ENCODE results near the gene HEMK1.
A peak's percentile ranks its signal among the peaks of the same experiment; 100 is the strongest.

Gene HEMK1

DNA sequence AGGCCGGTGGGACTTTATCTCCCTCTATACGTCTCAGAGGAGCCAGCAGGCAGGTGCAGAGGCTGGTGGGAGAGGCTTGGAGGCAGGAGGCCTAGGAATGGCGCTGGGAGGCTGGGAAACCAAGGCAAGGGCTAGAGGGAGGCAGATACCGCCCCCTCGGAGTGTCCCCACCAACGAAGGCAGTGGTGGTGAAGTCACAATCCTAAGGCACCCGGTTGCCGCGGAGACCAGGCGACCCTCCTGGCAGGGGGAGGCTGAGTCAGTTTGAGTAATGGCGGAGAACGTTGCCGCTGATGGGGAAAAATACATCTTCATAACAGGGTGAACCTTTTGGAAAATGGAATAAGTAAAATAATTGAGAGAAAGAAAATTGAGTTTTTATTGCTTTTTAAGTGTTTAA lies 36.0 kb upstream of the HEMK1 start:
- Histone ChIP-seq H3K9me3 (ENCODE audit: insufficient read depth, low read depth, low read length) (no peaks in the 10 kb centered on the region), H3K4me1 (ENCODE audit: insufficient read depth, low read length) (peaks cover 4% of the 10 kb centered on the region), H3K9ac (ENCODE audit: low read depth, low read length) (no peak overlapping the region), H3K27ac (ENCODE audit: low read length) (no peak overlapping the region), H3K27me3 (ENCODE audit: insufficient read depth, low read length) (peaks cover 39% of the 10 kb centered on the region), H3K4me3 (ENCODE audit: low read length) (no peak overlapping the region), H3K36me3 (ENCODE audit: insufficient read depth, low read depth, low read length) (no peaks in the 10 kb centered on the region)

- Histone ChIP-seq H3K4me3 (ENCODE audit: low read length) (no peak overlapping the region), H3K27ac (ENCODE audit: low read length) (no peak overlapping the region), H3K36me3 (ENCODE audit: insufficient read depth, low read depth, low read length) (no peaks in the 10 kb centered on the region), H3K4me1 (ENCODE audit: insufficient read depth, low read length) (peaks cover 9% of the 10 kb centered on the region), H3K9me3 (ENCODE audit: insufficient read depth, low read depth, low read length) (no peaks in the 10 kb centered on the region), H3K27me3 (ENCODE audit: insufficient read depth, low read length) (peaks cover 33% of the 10 kb centered on the region), H3K9ac (ENCODE audit: low read depth, low read length) (no peak overlapping the region)
Observed at GRCh38 chr3:50533807-50534461, 35.4 kb upstream of the HEMK1 start.

GRCh38 chr3:50534681-50535330 lies 34.5 kb upstream of the HEMK1 start:
- Histone ChIP-seq H3K4me3 (ENCODE audit: low read length) (no peak overlapping the region), H3K27ac (ENCODE audit: low read length) (no peak overlapping the region), H3K27me3 (ENCODE audit: insufficient read depth, low read length) (peaks cover 25% of the 10 kb centered on the region), H3K9ac (ENCODE audit: low read depth, low read length) (no peak overlapping the region), H3K9me3 (ENCODE audit: insufficient read depth, low read depth, low read length) (no peaks in the 10 kb centered on the region), H3K36me3 (ENCODE audit: insufficient read depth, low read depth, low read length) (no peaks in the 10 kb centered on the region), H3K4me1 (ENCODE audit: insufficient read depth, low read length) (peaks cover 13% of the 10 kb centered on the region)

DNA sequence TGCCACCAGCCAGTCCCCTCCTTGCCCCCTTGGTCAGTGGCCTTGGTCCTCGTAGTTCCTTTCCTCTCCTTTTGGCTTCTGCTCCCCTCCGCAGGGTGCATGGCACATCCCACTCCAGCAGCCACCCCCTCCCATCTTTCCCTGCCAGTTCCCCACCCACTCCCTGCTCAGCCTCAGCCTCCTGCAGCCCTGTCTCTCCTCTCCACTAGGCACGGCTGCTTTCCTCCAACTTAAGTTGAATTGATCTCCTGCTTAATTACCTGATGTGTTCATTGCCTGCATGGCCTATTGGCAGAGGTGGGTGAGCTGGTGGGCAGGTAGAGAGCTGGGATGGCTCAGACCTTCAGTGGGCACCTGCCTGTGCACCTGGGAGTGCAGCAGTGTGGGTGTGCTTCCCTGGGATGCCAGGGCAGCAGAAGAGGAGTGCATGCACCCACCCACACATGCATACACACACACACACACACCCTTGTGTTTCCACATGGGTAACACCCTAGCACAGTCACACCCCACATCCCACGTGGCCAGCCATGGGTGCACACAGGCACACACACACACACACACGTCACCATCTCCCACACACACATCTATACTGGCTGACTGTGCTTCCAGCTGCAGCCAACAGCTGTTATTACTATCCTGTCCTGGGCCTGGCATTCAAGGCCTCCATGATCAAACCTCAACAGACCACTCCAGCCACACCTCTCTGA lies 32.7 kb upstream of the HEMK1 start:
- H3K9ac ChIP-seq (ENCODE audit: low read depth, low read length) = no peak overlapping the region
- no peaks in the 10 kb centered on the region for H3K9me3 ChIP-seq (ENCODE audit: insufficient read depth, low read depth, low read length)
- no peak overlapping the region for H3K27ac ChIP-seq (ENCODE audit: low read length)
- no peak overlapping the region for H3K4me3 ChIP-seq (ENCODE audit: low read length)
- peaks cover 14% of the 10 kb centered on the region for H3K27me3 ChIP-seq (ENCODE audit: insufficient read depth, low read length)
- peaks cover 12% of the 10 kb centered on the region for H3K4me1 ChIP-seq (ENCODE audit: insufficient read depth, low read length)
- H3K36me3 ChIP-seq (ENCODE audit: insufficient read depth, low read depth, low read length) = no peaks in the 10 kb centered on the region

- Histone ChIP-seq H3K4me3 (ENCODE audit: low read length) (no peak overlapping the region), H3K9ac (ENCODE audit: low read depth, low read length) (no peak overlapping the region), H3K36me3 (ENCODE audit: insufficient read depth, low read depth, low read length) (no peaks in the 10 kb centered on the region), H3K27me3 (ENCODE audit: insufficient read depth, low read length) (peaks cover 12% of the 10 kb centered on the region; the same call in 1 of the 2 replicates), H3K4me1 (ENCODE audit: insufficient read depth, low read length) (peaks cover 12% of the 10 kb centered on the region; the same call in 1 of the 2 replicates), H3K9me3 (ENCODE audit: insufficient read depth, low read depth, low read length) (no peaks in the 10 kb centered on the region), H3K27ac (ENCODE audit: low read length) (no peak overlapping the region)
Observed at GRCh38 chr3:50537421-50538129, 31.7 kb upstream of the HEMK1 start.

GRCh38 chr3:50539356-50540286 lies 29.7 kb upstream of the HEMK1 start:
- H3K4me3 ChIP-seq (ENCODE audit: low read length) = no peak overlapping the region
- no peaks in the 10 kb centered on the region for H3K9me3 ChIP-seq (ENCODE audit: insufficient read depth, low read depth, low read length)
- peaks cover 12% of the 10 kb centered on the region; the same call in 1 of the 2 replicates for H3K27me3 ChIP-seq (ENCODE audit: insufficient read depth, low read length)
- H3K9ac ChIP-seq (ENCODE audit: low read depth, low read length) = 0 out of 2 replicates have a peak overlapping the region, but pooled peaks have one; percentile 16
- no peak overlapping the region for H3K27ac ChIP-seq (ENCODE audit: low read length)
- H3K36me3 ChIP-seq (ENCODE audit: insufficient read depth, low read depth, low read length) = no peaks in the 10 kb centered on the region
- H3K4me1 ChIP-seq (ENCODE audit: insufficient read depth, low read length) = peaks cover 12% of the 10 kb centered on the region; the same call in 1 of the 2 replicates

- no peak overlapping the region for H3K9ac ChIP-seq (ENCODE audit: low read depth, low read length)
- peaks cover 12% of the 10 kb centered on the region; the same call in 1 of the 2 replicates for H3K4me1 ChIP-seq (ENCODE audit: insufficient read depth, low read length)
- H3K4me3 ChIP-seq (ENCODE audit: low read length) = no peak overlapping the region
- H3K9me3 ChIP-seq (ENCODE audit: insufficient read depth, low read depth, low read length) = no peaks in the 10 kb centered on the region
- no peaks in the 10 kb centered on the region for H3K36me3 ChIP-seq (ENCODE audit: insufficient read depth, low read depth, low read length)
- H3K27me3 ChIP-seq (ENCODE audit: insufficient read depth, low read length) = peaks cover 6% of the 10 kb centered on the region; the same call in 1 of the 2 replicates
- H3K27ac ChIP-seq (ENCODE audit: low read length) = no peak overlapping the region
Observed at GRCh38 chr3:50542177-50543034, 26.9 kb upstream of the HEMK1 start.

GRCh38 chr3:50545781-50546180 lies 23.5 kb upstream of the HEMK1 start:
- Histone ChIP-seq H3K4me1 (ENCODE audit: insufficient read depth, low read length) (no peaks in the 10 kb centered on the region), H3K27ac (ENCODE audit: low read length) (no peak overlapping the region), H3K9ac (ENCODE audit: low read depth, low read length) (no peak overlapping the region), H3K9me3 (ENCODE audit: insufficient read depth, low read depth, low read length) (no peaks in the 10 kb centered on the region), H3K27me3 (ENCODE audit: insufficient read depth, low read length) (no peaks in the 10 kb centered on the region; the same call in 1 of the 2 replicates), H3K4me3 (ENCODE audit: low read length) (no peak overlapping the region), H3K36me3 (ENCODE audit: insufficient read depth, low read depth, low read length) (no peaks in the 10 kb centered on the region)

DNA sequence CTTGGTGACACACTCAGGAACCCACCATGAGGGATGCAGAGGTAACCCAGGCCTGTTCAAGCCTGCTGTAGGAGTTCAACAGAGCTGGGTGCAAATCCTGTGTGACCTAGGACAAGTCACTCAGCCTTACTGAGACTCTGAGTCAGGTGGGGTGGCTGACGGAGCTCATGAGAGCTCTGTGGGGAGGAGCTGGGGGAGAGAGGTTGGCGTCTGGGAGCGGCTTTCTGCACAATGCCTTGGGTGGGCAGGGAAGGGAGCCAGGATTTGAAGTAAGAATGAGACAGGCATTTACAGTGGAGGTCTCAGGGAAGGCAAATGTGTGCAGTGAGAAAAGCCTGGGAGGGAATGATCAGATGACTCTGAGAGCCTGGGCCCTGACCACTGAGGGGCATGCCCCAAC lies 20.1 kb upstream of the HEMK1 start:
- Histone ChIP-seq H3K36me3 (ENCODE audit: insufficient read depth, low read depth, low read length) (no peaks in the 10 kb centered on the region), H3K9ac (ENCODE audit: low read depth, low read length) (no peak overlapping the region), H3K27me3 (ENCODE audit: insufficient read depth, low read length) (no peaks in the 10 kb centered on the region), H3K9me3 (ENCODE audit: insufficient read depth, low read depth, low read length) (no peaks in the 10 kb centered on the region), H3K27ac (ENCODE audit: low read length) (no peak overlapping the region), H3K4me3 (ENCODE audit: low read length) (no peak overlapping the region), H3K4me1 (ENCODE audit: insufficient read depth, low read length) (no peaks in the 10 kb centered on the region)

DNA sequence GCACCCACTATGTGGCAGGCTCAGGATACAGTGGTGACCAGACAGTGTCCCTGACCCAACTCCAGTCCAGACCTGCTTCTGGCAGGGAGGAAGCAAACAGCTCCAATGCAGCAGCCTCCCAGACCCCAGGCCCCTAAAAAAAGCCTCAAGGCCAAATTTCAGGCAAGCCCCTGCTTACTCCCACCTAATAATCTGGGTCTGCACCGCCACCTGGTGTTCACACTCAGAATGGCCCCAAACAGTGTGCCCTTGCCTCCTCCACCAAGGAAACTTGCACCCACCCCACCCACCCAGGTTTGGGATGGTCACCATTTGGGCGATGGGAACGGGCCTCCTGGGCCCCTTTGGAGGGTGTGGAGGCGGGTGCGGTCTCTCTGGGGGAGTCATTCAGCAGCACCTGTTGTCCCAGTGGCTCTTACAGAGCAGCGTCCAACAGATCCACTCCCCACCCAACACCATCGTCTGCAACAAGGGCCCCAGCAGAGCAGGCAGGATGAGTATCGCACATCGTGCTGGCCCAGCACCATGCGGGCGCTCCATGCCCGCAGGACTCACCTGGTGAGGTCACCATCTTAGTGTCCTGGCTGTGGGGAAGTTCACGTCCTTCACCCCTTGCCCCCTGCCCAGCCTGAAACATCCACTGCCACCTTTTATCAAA lies 19.1 kb upstream of the HEMK1 start:
- Histone ChIP-seq H3K4me1 (ENCODE audit: insufficient read depth, low read length) (no peaks in the 10 kb centered on the region; the same call in 1 of the 2 replicates), H3K27ac (ENCODE audit: low read length) (no peak overlapping the region), H3K4me3 (ENCODE audit: low read length) (no peak overlapping the region), H3K27me3 (ENCODE audit: insufficient read depth, low read length) (no peaks in the 10 kb centered on the region; the same call in 1 of the 2 replicates), H3K9ac (ENCODE audit: low read depth, low read length) (no peak overlapping the region), H3K36me3 (ENCODE audit: insufficient read depth, low read depth, low read length) (no peaks in the 10 kb centered on the region), H3K9me3 (ENCODE audit: insufficient read depth, low read depth, low read length) (no peaks in the 10 kb centered on the region)
